Lower leg skin (tissue), 4 donors: ENCODE results near the gene TMPRSS13. TPM values are rescaled to one million over a fixed set of nuclear protein-coding genes. Genes with fewer than 3 reads are reported as not detected.
A peak's percentile ranks its signal among the peaks of the same experiment; 100 is the strongest.

Source experiments
- DNase-seq, 2 donors: peaks; one replicate each; pipeline ENCODE4 v3.0.0-alpha.2; 2019; ENCODE audit warnings: low spot score in 2 of 2
- H3K4me3 ChIP-seq: fragments of 200-600 bp; sonication (generic); 2 replicates; pipeline ENCODE4 v1.5.1; 2017; ENCODE audit warnings: mild to moderate bottlenecking, low read depth; ENCODE audit not compliant: poor library complexity, severe bottlenecking
- CTCF ChIP-seq, 3 donors: fragments of 450-650 bp; IDR thresholded peaks; one replicate each; pipeline ENCODE4 v1.5.1; 2016; ENCODE audit warnings: antibody characterized with exemption in 3 of 3, mild to moderate bottlenecking in 3 of 3, moderate library complexity in 2 of 3
- POLR2A ChIP-seq, 2 donors: fragments of 450-650 bp; IDR thresholded peaks; one replicate each; pipeline ENCODE4 v1.6.1; 2016 to 2017; ENCODE audit warnings: antibody characterized with exemption in 2 of 2, mild to moderate bottlenecking in 1 of 2, moderate library complexity in 1 of 2
- WGBS, 2 donors: methylation state at CpG; one replicate each; pipeline ENCODE4 v1.1.5; 2018; 5-methylcytosine and 5-hydroxymethylcytosine counted together
- intact Hi-C: fragments of 100-400 bp; cut with DNase I; formaldehyde crosslinking; loops from one replicate; pipeline ENCODE4 v1.15.0; 2023; ENCODE audit warnings: low total_unique reads
- total RNA-seq, 4 donors: library from RNA; depleted of rRNA; stranded (reverse); fragments of >200 nt; gene quantifications; one replicate each; pipeline ENCODE4 v1.1.0, GENCODE V29; 2016

The TMPRSS13 gene
- total RNA-seq, 4 donors from 2014 or later, result 100 to 171 (median 127) TPM

- WGBS, 2 donors, result 93 to 95% methylated on average over 10 to 11 of the region's 11 CpGs
- peak in 1 of 2 donors; percentile 62 for DNase-seq
- H3K4me3 ChIP-seq, result no peak overlapping the region
- no peak for TF ChIP-seq POLR2A (IDR thresholded peaks at IDR 0.05)
- no peak for TF ChIP-seq CTCF (IDR thresholded peaks at IDR 0.05)
- intact Hi-C loops, result no loop called here
These were observed 12.2 kb downstream of the TMPRSS13 start for GRCh38 chr11:117916956-117917355.

- intact Hi-C loops, result no loop called here
- DNase-seq, result peak in 1 of 2 donors; percentile 43
- WGBS, 2 donors, result 86 to 88% methylated on average over 9 of the region's 9 CpGs
- H3K4me3 ChIP-seq, result no peak overlapping the region
- TF ChIP-seq POLR2A (IDR thresholded peaks at IDR 0.05) (no peak), CTCF (IDR thresholded peaks at IDR 0.05) (no peak)
These were observed 13.4 kb downstream of the TMPRSS13 start for GRCh38 chr11:117915672-117916235.

GRCh38 chr11:117914991-117915618 lies 14.1 kb downstream of the TMPRSS13 start:
- WGBS, 2 donors, result 62 to 65% methylated on average over 10 of the region's 10 CpGs
- no peak for TF ChIP-seq CTCF (IDR thresholded peaks at IDR 0.05)
- TF ChIP-seq POLR2A (IDR thresholded peaks at IDR 0.05), result no peak
- peak in 1 of 2 donors; percentile 83 for DNase-seq
- H3K4me3 ChIP-seq, result no peak overlapping the region
- intact Hi-C loops, result no loop called here

- H3K4me3 ChIP-seq, result no peak overlapping the region
- peak in 1 of 2 donors; percentile 68 for DNase-seq
- WGBS, 2 donors, result 92 to 93% methylated on average over 5 of the region's 5 CpGs
- intact Hi-C loops, result no loop called here
- TF ChIP-seq CTCF (IDR thresholded peaks at IDR 0.05) (no peak), POLR2A (IDR thresholded peaks at IDR 0.05) (no peak)
These were observed 14.8 kb downstream of the TMPRSS13 start for GRCh38 chr11:117914398-117914761.

GRCh38 chr11:117913736-117914397 lies 15.3 kb downstream of the TMPRSS13 start:
- intact Hi-C loops, result no loop called here
- H3K4me3 ChIP-seq, result no peak overlapping the region
- no peak for TF ChIP-seq CTCF (IDR thresholded peaks at IDR 0.05)
- no peak for TF ChIP-seq POLR2A (IDR thresholded peaks at IDR 0.05)
- 93 to 97% methylated on average over 9 of the region's 9 CpGs for WGBS, 2 donors
- peak in 1 of 2 donors; percentile 62 for DNase-seq
